Skeletal muscle tissue (tissue), 4 donors: ENCODE data around the gene PFDN5. TPM values are rescaled to one million over a fixed set of nuclear protein-coding genes. Genes with fewer than 3 reads are reported as not detected.

Experiments used
- H3K27ac ChIP-seq: one replicate; pipeline ENCODE4 v1.7.0; 2013; ENCODE audit warnings: mild to moderate bottlenecking, low read depth, low read length, inconsistent platforms
- H3K27me3 ChIP-seq, 3 donors: one replicate each; pipeline ENCODE4 v1.7.0; 2013; ENCODE audit warnings: low read length in 3 of 3; ENCODE audit not compliant: control insufficient read depth in 3 of 3, insufficient read depth in 3 of 3
- H3K36me3 ChIP-seq, 3 donors: one replicate each; pipeline ENCODE4 v1.7.0; 2013; ENCODE audit warnings: low read length in 3 of 3; ENCODE audit not compliant: control insufficient read depth in 3 of 3, insufficient read depth in 3 of 3
- H3K4me1 ChIP-seq, 3 donors: one replicate each; pipeline ENCODE4 v1.7.0; 2013; ENCODE audit warnings: low read length in 3 of 3, mild to moderate bottlenecking in 3 of 3; ENCODE audit not compliant: control insufficient read depth in 3 of 3, insufficient read depth in 3 of 3
- H3K4me3 ChIP-seq, 3 donors: one replicate each; pipeline ENCODE4 v1.7.0; 2013; ENCODE audit warnings: low read length in 3 of 3
- H3K9ac ChIP-seq, 3 donors: one replicate each; pipeline ENCODE4 v1.7.0; 2013; ENCODE audit warnings: low read length in 3 of 3, mild to moderate bottlenecking in 3 of 3, moderate library complexity in 2 of 3, low read depth in 1 of 3
- H3K9me3 ChIP-seq, 3 donors: one replicate each; pipeline ENCODE4 v1.7.0; 2013; ENCODE audit warnings: low read length in 3 of 3; ENCODE audit not compliant: control insufficient read depth in 3 of 3
- total RNA-seq: library from RNA; depleted of rRNA; stranded (reverse); fragments of >200 nt; gene quantifications from one replicate; pipeline ENCODE4 v1.2.3, GENCODE V29; 2014
- donor health status: Osteomylitis.

The PFDN5 gene
- total RNA-seq, 1 donor from 2014 or later = 686 TPM

DNA sequence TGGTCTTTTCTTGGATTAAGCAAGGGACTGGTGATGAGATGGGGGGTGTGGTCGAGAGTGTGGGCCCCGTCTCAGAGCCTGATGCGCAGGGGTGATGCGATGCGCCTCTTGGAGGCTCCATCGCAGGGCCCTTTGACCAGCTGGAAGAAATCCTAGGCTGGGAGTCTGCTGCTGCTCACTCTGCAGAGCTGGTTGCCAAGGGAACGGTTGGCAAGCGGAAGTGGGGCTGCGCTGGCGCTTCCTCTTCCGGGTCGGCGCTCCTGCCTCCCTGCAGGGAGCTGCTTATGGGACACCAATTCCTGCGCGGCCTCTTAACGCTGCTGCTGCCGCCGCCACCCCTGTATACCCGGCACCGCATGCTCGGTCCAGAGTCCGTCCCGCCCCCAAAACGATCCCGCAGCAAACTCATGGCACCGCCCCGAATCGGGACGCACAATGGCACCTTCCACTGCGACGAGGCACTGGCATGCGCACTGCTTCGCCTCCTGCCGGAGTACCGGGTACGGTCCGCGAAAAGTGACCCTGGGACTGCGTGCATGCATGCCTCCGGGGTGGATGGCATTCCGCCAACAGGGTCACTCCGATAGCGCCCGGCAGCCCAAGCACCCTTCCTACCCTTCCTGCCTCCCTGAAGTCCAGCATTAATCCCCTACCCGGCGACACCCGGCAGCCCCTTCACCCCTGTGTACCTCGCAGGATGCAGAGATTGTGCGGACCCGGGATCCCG lies 4.3 kb downstream of the PFDN5 start, which contains the start of gene MYG1:
TSS of gene MYG1 (plus strand) at position 242 of the 727 bp plus-strand sequence. CDS start at position 285, 43 bp downstream.
- H3K4me3 ChIP-seq = peak within 1 kb of the TSS; percentile 90 to 98 (median 94)
- peaks cover 44 to 65% (median 45%) of the 10 kb centered on the region in 3 donors for H3K4me1 ChIP-seq
- H3K27me3 ChIP-seq = no peaks in the 10 kb centered on the region
- H3K27ac ChIP-seq = peak within 1 kb of the TSS; percentile 81
- H3K9ac ChIP-seq = peak within 1 kb of the TSS; percentile 78 to 91 (median 87)
- H3K9me3 ChIP-seq = no peaks in the 10 kb centered on the region
- H3K36me3 ChIP-seq = peaks cover 22 to 32% (median 27%) of the 10 kb centered on the region in 3 donors

DNA sequence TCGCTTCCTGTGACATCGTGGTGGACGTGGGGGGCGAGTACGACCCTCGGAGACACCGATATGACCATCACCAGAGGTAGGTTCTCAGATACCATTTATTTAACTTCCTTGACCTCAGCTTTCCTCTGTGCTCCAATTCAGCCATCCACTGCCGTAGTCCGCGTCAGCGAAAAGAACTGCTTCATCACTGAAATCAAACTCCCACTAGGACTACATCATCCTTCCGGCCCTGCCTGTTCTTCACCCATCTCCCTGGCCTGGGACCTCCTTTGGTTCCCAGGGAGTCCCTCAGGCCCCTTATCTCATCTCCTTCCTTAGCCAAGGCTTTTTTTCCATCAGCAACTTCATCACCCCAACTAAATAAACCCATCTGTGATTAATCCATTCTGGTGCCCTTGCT lies 4.8 kb downstream of the PFDN5 start:
- Histone ChIP-seq H3K4me3 (peak overlapping the region; percentile 90 to 98 (median 94)), H3K27ac (peak overlapping the region; percentile 81), H3K36me3 (peaks cover 22 to 33% (median 27%) of the 10 kb centered on the region in 3 donors), H3K9me3 (no peaks in the 10 kb centered on the region), H3K4me1 (peaks cover 39 to 59% (median 40%) of the 10 kb centered on the region in 3 donors), H3K9ac (peak overlapping the region; percentile 78 to 91 (median 87)), H3K27me3 (no peaks in the 10 kb centered on the region)

DNA sequence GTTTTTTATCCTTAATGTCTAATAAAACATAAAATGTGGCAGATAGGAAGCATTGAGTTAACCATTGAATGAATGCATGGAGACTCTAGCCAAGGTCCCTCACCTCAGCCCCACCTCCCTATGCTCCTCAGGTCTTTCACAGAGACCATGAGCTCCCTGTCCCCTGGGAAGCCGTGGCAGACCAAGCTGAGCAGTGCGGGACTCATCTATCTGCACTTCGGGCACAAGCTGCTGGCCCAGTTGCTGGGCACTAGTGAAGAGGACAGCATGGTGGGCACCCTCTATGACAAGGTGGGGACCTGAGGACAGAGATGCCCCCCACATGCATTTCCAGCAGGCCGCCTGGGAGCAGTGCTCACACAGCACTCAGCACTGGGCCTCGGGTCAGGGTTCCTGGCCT lies 7.6 kb downstream of the PFDN5 start:
- Histone ChIP-seq H3K27ac (no peak overlapping the region), H3K36me3 (peaks cover 45 to 47% (median 47%) of the 10 kb centered on the region in 3 donors), H3K9me3 (no peaks in the 10 kb centered on the region), H3K9ac (no peak overlapping the region), H3K4me1 (peaks cover 23 to 47% (median 30%) of the 10 kb centered on the region in 3 donors), H3K27me3 (no peaks in the 10 kb centered on the region), H3K4me3 (no peak overlapping the region)

DNA sequence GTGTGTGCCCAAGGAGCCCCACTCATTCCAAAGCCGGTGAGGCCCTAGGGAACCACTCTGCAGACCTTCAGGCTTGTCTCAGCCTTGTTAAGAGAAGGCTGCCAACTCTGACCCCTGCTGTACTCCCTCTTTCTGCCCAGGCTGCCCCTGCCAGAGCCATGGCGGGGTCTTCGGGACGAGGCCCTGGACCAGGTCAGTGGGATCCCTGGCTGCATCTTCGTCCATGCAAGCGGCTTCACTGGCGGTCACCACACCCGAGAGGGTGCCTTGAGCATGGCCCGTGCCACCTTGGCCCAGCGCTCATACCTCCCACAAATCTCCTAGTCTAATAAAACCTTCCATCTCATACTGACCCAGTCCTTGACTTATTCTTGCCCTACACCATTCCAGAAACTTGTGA lies 11.5 kb downstream of the PFDN5 start:
- Histone ChIP-seq H3K4me1 (peaks cover 6 to 25% (median 12%) of the 10 kb centered on the region in 3 donors), H3K4me3 (no peak overlapping the region), H3K27ac (no peak overlapping the region), H3K36me3 (peaks cover 61 to 73% (median 72%) of the 10 kb centered on the region in 3 donors), H3K9ac (no peak overlapping the region), H3K9me3 (no peaks in the 10 kb centered on the region), H3K27me3 (no peaks in the 10 kb centered on the region)

DNA sequence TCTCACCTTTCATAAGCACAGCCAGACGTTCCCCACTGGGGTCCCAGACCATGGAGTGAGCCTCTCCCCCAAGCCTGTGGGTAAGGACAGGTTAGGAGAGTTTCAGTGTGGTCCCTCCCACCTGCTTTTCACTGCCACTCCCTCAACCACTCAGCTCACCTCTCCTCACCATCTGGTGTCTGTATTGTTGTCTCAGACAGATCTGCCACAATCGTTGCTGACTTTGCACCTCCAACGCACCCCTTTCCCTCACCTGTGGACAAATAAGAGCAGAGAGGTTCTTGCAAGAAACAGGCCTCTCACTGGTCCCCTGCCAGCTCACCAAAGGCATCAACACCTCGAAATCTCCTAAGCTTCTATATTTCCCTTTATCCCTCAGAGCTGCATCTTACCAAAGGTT lies 12.9 kb downstream of the PFDN5 start:
- Histone ChIP-seq H3K27me3 (no peaks in the 10 kb centered on the region), H3K9ac (no peak overlapping the region), H3K36me3 (peaks cover 51 to 60% (median 59%) of the 10 kb centered on the region in 3 donors), H3K27ac (no peak overlapping the region), H3K4me1 (peaks cover 2 to 18% (median 7%) of the 10 kb centered on the region in 3 donors), H3K9me3 (no peaks in the 10 kb centered on the region), H3K4me3 (no peak overlapping the region)

DNA sequence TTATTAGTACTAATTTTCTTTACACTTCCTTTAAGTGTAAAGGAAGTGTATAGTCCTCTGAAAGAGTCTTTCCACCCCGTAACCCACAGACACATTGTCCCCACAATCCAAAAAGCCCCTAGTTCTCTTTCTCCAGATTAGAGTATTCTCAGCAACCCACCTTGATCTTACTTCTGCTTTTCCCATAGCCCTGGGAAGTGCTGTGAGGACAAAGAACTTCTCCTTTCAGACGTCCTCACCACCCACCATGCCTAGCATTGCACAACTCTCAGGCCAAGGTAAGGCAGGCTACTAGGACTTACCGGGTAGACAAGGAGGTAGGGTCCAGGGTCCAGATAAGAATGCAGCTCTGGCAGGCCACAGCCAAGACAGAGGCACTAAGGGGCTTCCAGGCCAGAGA lies 18.7 kb downstream of the PFDN5 start:
- Histone ChIP-seq H3K9me3 (no peaks in the 10 kb centered on the region), H3K27ac (no peak overlapping the region), H3K36me3 (peaks cover 32 to 59% (median 57%) of the 10 kb centered on the region in 3 donors), H3K9ac (no peak overlapping the region), H3K4me1 (peaks cover 0 to 3% (median 0%) of the 10 kb centered on the region in 3 donors), H3K27me3 (no peaks in the 10 kb centered on the region), H3K4me3 (no peak overlapping the region)

DNA sequence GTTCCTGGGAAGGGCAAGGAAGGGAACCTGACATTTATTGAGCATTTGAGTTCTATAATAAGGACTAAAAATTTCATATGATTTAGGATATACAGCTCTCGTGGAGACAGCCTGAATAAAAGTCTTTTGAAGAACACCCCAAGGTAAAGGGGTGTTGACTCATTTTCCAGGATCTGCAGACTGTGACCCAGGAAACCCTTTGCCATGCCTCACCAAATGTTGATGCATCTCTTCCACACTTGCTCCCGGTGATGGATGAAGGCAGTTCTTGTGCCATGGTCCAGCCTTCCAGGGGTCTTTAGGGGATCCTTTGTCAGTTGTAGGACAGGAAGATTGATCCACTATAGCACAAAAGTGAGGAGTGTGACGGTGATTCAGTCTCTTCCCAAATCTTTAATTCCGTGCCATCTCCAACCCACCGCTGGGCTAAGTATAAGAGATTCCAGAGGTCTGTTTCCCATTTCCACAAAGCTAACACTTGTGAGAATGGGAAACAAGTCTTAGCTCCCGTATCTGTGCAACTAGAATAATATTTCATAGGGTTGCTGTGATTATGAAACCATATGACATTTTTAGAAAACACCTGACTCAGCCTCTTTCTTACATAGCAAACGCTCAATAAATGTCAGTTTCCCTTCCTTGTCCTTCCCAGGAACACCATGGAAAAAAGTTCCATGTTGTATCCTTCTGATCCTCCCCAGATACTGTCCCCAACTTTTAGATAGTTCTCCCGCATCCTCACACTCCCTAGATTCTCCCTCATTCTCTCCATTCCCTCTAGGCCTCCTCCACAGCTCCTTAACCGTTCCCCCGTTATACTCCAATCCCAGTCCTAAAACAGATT lies 25.2 kb downstream of the PFDN5 start:
- peaks cover 23 to 34% (median 27%) of the 10 kb centered on the region in 3 donors for H3K4me1 ChIP-seq
- H3K27ac ChIP-seq = peak overlapping the region; percentile 88
- peaks cover 12 to 27% (median 21%) of the 10 kb centered on the region in 3 donors for H3K36me3 ChIP-seq
- no peaks in the 10 kb centered on the region for H3K9me3 ChIP-seq
- H3K4me3 ChIP-seq = peak overlapping the region; percentile 90 to 100 (median 94)
- H3K9ac ChIP-seq = peak overlapping the region; percentile 90 to 97 (median 96)
- no peaks in the 10 kb centered on the region for H3K27me3 ChIP-seq

DNA sequence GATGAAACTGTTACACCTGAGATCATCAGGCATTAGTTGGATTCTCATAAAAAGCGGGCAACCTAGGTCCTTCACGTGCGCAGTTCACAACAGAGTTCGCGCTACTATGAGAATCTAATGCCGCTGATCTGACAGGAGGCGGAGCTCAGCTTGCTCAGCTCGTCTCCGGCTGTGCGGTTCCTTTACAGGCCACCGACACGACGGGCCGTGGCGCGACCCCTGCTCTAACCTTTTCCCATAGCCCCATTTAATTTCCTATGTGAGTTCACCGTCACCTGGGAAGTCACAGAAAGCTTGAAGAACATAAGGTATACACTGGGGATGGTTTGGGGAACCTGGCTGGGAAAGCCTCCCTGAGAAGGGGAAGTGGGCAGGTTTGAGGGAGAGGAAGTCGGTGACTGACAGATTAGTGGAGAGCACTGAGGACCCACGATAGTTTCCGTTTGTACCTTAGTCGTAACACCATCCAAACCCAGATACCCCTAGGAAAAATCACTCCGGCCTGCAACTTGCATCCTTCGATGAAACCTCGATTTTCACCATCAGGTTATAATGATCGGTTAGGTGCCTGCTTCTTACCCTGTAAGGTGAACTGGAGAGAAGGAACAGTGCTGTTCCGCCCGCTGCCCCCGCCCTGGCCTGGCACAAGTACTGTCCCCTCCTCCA lies 28.9 kb downstream of the PFDN5 start:
- peaks cover 0 to 11% (median 8%) of the 10 kb centered on the region in 3 donors for H3K27me3 ChIP-seq
- H3K4me1 ChIP-seq = peaks cover 30 to 37% (median 30%) of the 10 kb centered on the region in 3 donors
- peak overlapping the region; percentile 79 to 97 (median 92) for H3K9ac ChIP-seq
- H3K4me3 ChIP-seq = peak overlapping the region; percentile 63 to 81 (median 68)
- peak overlapping the region; percentile 79 for H3K27ac ChIP-seq
- no peaks in the 10 kb centered on the region for H3K9me3 ChIP-seq
- H3K36me3 ChIP-seq = peaks cover 2 to 5% (median 3%) of the 10 kb centered on the region in 3 donors

DNA sequence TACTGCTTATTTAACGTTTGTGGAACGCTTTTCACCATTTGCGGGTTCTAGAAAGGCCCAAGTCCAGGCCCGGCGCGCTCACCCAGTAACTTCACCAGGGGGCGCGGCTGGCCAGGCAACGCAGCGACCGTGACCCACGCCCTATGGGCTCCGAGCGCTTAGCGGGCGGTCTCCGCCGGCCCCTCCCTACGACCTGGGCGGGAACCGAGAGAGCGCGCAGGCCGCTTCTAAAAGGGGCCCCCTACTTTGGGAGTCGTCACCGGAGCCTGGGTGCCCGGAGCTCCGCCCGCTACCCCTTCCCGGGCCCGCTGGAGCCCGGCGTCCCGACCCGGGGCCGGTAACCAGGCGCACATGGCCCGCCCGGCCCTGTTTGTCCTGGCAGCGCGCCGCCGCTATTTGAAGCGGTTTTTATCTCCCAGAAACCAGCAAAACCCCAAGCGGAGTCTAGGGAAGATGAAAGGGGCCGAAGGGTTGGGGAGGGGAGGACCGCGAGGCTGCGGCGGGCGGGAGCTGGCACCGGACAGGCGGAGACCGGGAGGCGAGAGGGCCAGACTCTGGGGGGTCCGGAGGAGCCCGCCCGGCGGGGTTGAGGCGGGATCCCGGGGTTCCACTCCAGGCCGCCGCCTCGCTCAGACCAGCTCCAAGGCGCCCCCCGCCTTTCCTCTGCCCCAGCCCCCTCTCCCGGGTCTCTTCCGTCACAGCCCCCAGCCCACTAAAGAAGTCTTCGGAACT lies 29.6 kb downstream of the PFDN5 start:
- peak overlapping the region; percentile 79 for H3K27ac ChIP-seq
- H3K36me3 ChIP-seq = peaks cover 0 to 2% (median 0%) of the 10 kb centered on the region in 3 donors
- peaks cover 0 to 11% (median 9%) of the 10 kb centered on the region in 3 donors for H3K27me3 ChIP-seq
- H3K4me1 ChIP-seq = peaks cover 30 to 33% (median 30%) of the 10 kb centered on the region in 3 donors
- H3K9ac ChIP-seq = peak overlapping the region; percentile 79 to 97 (median 92)
- peak overlapping the region; percentile 63 to 81 (median 68) for H3K4me3 ChIP-seq
- H3K9me3 ChIP-seq = no peaks in the 10 kb centered on the region
